ENCODE measurements around the gene CA14.

CA14 gene

DNA sequence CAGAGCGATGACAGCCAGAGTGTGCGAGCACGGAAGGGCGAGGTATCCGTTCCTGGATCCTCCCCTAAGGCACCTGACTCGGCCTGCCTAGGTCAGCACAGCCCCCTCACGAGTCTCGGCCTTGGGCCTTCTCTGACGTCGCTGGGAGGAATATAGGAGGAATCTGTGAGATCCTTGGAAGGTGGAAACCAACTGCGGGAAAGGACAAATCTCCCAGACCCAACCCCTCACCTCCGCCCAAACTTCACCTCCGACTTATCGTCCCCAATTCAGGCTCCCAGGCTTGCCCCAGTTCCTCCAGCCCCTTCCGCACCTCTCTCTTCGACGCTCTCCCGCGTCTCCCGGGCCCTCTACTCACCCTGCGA is 10.7 kb downstream of the CA14 start:
- in situ Hi-C loops (cut with MboI; ENCODE audit: low pct_unique_long_range_greater_than_20kb, low sequenced_read_pairs, unreplicated experiment), result loop anchor here (25.0 kb wide), 1 partner anchor 269 kb away; the partner anchor contains the start of gene ADAMTSL4
- no peak for TF ChIP-seq CTCF (IDR thresholded peaks at IDR 0.05; ENCODE audit: extremely low read depth, insufficient read depth, missing control alignments)
- peak; percentile 45 for DNase-seq (ENCODE audit: low spot score)

DNA sequence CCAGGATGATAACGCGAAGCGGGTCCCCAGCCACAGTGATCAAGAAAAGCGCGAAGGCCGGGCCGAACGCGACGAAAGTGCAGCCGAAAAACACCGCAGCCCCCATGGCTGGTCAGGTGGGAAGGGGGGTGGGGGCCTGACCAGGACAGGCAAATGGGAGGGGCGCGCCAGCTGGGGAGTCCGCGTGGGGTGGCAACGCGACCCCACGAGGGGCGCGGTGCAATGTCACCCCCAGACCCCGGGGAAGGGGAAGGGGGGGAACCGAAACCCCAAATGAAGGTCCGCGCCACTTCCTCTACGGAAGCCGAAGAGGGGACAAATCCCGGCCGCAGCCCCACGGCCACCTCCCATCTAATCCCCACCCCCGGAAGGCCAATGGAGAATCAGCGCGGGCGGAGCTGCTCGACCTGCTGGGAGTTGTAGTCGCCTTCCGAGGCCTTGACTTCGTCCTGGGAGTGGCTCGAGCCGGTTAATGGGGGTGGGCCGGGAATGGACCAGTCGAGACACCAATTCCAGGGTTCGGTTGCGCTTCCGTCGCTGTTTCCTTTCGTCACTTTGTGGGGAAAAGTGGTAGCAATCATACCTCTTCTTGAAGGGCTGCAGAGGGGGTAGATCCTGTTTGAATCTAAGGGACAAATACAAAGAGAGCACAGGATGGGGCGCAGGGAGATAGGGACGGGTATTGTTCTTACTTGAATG is 11.3 kb downstream of the CA14 start, which contains the start of gene APH1A:
TSS of gene APH1A (minus strand) at position 312 of the 699 bp plus-strand sequence. CDS start at position 106, 206 bp downstream.
- TF ChIP-seq CTCF (IDR thresholded peaks at IDR 0.05; ENCODE audit: extremely low read depth, insufficient read depth, missing control alignments), result no peak
- in situ Hi-C loops (cut with MboI; ENCODE audit: low pct_unique_long_range_greater_than_20kb, low sequenced_read_pairs, unreplicated experiment), result loop anchor here (25.0 kb wide), 1 partner anchor 268 kb away; the partner anchor contains the start of gene ADAMTSL4

GRCh38 chr1:150269451-150269850 is 11.9 kb downstream of the CA14 start:
- in situ Hi-C loops (cut with MboI; ENCODE audit: low pct_unique_long_range_greater_than_20kb, low sequenced_read_pairs, unreplicated experiment), result loop anchor here (25.0 kb wide), 1 partner anchor 268 kb away; the partner anchor contains the start of gene ADAMTSL4
- no peak for DNase-seq (ENCODE audit: low spot score)
- TF ChIP-seq CTCF (IDR thresholded peaks at IDR 0.05; ENCODE audit: extremely low read depth, insufficient read depth, missing control alignments), result no peak

More for the DNA sequence above, 11.3 kb downstream of the CA14 start, which contains the start of gene APH1A:
- peak; percentile 96 for DNase-seq (ENCODE audit: low spot score)

DNA sequence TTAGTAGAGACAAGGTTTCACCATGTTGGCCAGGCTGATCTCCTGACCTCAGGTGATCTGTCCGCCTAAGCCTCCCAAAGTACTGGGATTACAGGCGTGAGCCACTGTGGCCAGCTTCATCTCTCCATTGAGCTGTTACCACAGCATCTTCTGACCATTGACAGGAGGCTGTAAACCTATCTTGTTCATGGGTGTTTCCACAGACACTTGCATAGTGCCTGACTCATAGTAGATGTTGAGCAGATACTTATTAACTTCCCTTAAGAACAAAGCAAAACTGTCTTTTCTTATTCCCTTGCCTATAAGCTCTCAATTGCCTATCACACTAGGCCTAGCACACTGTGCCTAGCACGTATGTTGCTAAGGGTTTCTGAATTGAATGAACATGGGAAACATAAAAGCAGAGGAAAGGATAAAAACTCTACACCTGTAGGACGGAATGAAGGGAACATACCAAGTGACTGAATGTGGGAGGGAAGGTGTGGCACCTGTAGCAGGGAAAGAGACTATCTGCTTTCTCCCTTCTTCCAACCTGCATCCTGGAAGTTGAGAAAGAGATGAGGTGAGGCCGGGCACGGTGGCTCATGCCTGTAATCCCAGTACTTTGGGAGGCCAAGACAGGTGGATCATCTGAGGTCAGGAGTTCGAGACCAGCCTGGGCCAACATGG is 13.9 kb downstream of the CA14 start:
- TF ChIP-seq CTCF (IDR thresholded peaks at IDR 0.05; ENCODE audit: extremely low read depth, insufficient read depth, missing control alignments), result no peak
- in situ Hi-C loops (cut with MboI; ENCODE audit: low pct_unique_long_range_greater_than_20kb, low sequenced_read_pairs, unreplicated experiment), result loop anchor here (25.0 kb wide), 1 partner anchor 266 kb away; the partner anchor contains the start of gene ADAMTSL4

GRCh38 chr1:150273311-150273710 is 15.7 kb downstream of the CA14 start:
- TF ChIP-seq CTCF (IDR thresholded peaks at IDR 0.05; ENCODE audit: extremely low read depth, insufficient read depth, missing control alignments), result no peak
- in situ Hi-C loops (cut with MboI; ENCODE audit: low pct_unique_long_range_greater_than_20kb, low sequenced_read_pairs, unreplicated experiment), result loop anchor here (25.0 kb wide), 1 partner anchor 264 kb away; the partner anchor contains the start of gene ADAMTSL4
- no peak for DNase-seq (ENCODE audit: low spot score)

More for the DNA sequence above, 13.9 kb downstream of the CA14 start:
- no peak for DNase-seq (ENCODE audit: low spot score)

- TF ChIP-seq CTCF (IDR thresholded peaks at IDR 0.05; ENCODE audit: extremely low read depth, insufficient read depth, missing control alignments), result no peak
- no peak for DNase-seq (ENCODE audit: low spot score)
- in situ Hi-C loops (cut with MboI; ENCODE audit: low pct_unique_long_range_greater_than_20kb, low sequenced_read_pairs, unreplicated experiment), result no loop called here
Measured at GRCh38 chr1:150280138-150280707, 22.6 kb downstream of the CA14 start.
